ENCODE measurements around the gene ADCY1. TPM values are rescaled to one million over a fixed set of nuclear protein-coding genes. Genes with fewer than 3 reads are reported as not detected.

ADCY1 gene
- total and polyA plus RNA-seq, 7 experiments from 2014 or later: 0.01 to 5.1 (median 0.01) TPM; not detected in 4

DNA sequence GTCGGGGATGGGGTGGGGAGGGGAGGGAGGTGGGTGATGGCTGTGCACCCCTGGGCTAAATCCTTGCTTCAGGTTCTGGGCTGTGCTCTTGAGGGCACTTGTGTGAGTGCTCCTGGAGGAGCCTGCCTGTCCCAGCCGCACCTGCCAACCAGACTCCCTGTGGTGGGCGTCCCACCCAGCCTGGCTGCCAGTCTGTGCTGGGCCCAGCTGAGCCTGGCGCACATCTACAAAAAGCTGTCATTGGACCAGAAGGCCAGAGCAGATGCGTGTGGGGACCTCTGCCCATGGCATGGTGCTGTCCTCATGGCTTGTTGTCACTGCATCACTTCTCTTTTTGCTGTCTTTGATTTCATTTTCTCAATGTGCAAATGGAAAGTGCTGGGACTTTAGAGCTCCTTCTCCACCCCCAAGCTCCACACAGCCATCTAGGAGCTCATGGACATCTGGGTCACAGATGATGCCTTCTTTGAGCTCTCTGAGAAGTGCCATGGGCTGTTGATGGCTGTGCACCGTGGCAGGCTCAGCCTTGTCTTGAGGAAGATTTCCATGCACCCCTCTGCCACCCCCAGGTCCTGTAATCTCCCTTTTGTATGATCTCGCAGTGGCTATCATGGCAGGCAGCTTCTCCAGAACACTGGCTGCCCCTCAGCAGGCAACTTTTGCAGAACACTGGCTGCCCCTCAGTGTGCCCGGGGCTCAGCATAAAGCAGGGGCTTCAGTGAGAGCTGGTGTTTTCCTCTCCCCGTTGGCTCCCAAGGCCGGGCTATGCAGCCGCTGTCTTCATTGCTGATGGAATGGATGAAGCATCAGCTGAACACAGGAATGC lies 83.9 kb downstream of the ADCY1 start:
- peaks cover 0 to 5% (median 0%) of the 10 kb centered on the region in 5 donors for H3K27me3 Mint-ChIP-seq
- H3K4me3 Mint-ChIP-seq: no peak overlapping the region
- intact Hi-C loops (cut with micrococcal nuclease): no loop called here

DNA sequence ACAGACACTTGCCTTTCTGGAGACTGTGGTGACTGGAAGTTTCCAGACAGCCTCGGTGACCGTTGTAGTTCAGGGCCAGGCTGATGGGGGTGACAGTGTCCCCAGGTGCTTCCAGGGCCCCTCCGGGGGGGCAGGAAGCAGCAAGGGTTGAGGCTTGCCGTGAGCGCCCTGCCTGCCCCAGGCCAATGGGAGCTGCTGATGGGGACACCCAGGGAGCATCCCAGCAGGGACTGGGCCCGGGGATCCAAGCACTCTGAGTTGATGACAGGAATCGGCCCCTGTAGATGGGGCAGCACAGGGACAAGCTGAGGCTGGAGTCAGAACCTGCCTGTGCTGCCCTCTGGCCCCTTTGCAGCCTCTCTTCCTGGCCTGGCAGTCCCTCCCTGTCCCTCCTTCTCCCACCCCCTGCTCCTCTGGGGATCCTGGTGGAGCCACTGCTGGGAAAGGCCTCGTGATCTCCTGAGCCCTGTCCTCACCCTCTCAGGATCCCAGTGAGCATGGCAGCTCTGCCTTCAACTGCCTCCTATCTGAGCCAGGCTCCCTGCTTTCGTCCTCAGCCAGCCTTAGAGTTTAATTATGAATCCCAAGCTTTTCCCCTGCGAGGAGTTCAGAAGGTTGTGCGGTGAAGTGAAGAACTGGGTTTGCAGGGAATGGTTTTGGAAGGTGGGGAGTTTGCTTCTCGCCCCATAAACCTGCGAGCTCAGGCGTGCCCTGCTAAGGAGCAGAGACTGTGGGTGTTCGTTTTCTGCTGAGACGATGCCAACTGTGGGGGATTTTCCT lies 84.7 kb downstream of the ADCY1 start:
- Mint-ChIP-seq H3K27me3 (peaks cover 0 to 5% (median 0%) of the 10 kb centered on the region in 5 donors), H3K36me3 (no peaks in the 10 kb centered on the region), H3K4me1 (peaks cover 0 to 2% (median 0%) of the 10 kb centered on the region in 7 donors), H3K4me3 (no peak overlapping the region), H3K9me3 (peaks cover 0 to 3% (median 0%) of the 10 kb centered on the region in 11 donors), H3K27ac (no peak overlapping the region)
- DNase-seq (no peak), ATAC-seq (no peak)
- no peaks in the 10 kb centered on the region for H3K4me1 ChIP-seq (ENCODE audit: control insufficient read depth in 2 of 2, insufficient read depth in 2 of 2, low read length in 2 of 2)
- H3K27me3 ChIP-seq (ENCODE audit: control insufficient read depth in 2 of 2, insufficient read depth in 2 of 2, low read length in 2 of 2): no peaks in the 10 kb centered on the region
- H3K4me3 ChIP-seq (ENCODE audit: low read length): no peak overlapping the region
- intact Hi-C loops (cut with micrococcal nuclease): no loop called here
- no peaks in the 10 kb centered on the region for H3K36me3 ChIP-seq (ENCODE audit: control insufficient read depth in 2 of 3, insufficient read depth in 3 of 3, low read length in 3 of 3)
- CTCF ChIA-PET: no interaction called here
- POLR2A ChIA-PET: no interaction called here
- no peaks in the 10 kb centered on the region for H3K9me3 ChIP-seq (ENCODE audit: control insufficient read depth in 2 of 3, low read length in 3 of 3)
- H3K27ac ChIP-seq (ENCODE audit: low read depth, low read length): no peak overlapping the region

More for the DNA sequence above, 83.9 kb downstream of the ADCY1 start:
- no peak overlapping the region for H3K27ac ChIP-seq (ENCODE audit: low read depth, low read length)
- DNase-seq (no peak), ATAC-seq (no peak)
- Mint-ChIP-seq H3K36me3 (no peaks in the 10 kb centered on the region), H3K9me3 (peaks cover 0 to under 1% (median 0%) of the 10 kb centered on the region in 11 donors), H3K4me1 (peaks cover 0 to 2% (median 0%) of the 10 kb centered on the region in 7 donors), H3K27ac (no peak overlapping the region)
- H3K4me1 ChIP-seq (ENCODE audit: control insufficient read depth in 2 of 2, insufficient read depth in 2 of 2, low read length in 2 of 2): no peaks in the 10 kb centered on the region
- H3K36me3 ChIP-seq (ENCODE audit: control insufficient read depth in 2 of 3, insufficient read depth in 3 of 3, low read length in 3 of 3): no peaks in the 10 kb centered on the region
- CTCF ChIA-PET: no interaction called here
- POLR2A ChIA-PET: no interaction called here
- H3K9me3 ChIP-seq (ENCODE audit: control insufficient read depth in 2 of 3, low read length in 3 of 3): no peaks in the 10 kb centered on the region
- no peaks in the 10 kb centered on the region for H3K27me3 ChIP-seq (ENCODE audit: control insufficient read depth in 2 of 2, insufficient read depth in 2 of 2, low read length in 2 of 2)
- H3K4me3 ChIP-seq (ENCODE audit: low read length): no peak overlapping the region

DNA sequence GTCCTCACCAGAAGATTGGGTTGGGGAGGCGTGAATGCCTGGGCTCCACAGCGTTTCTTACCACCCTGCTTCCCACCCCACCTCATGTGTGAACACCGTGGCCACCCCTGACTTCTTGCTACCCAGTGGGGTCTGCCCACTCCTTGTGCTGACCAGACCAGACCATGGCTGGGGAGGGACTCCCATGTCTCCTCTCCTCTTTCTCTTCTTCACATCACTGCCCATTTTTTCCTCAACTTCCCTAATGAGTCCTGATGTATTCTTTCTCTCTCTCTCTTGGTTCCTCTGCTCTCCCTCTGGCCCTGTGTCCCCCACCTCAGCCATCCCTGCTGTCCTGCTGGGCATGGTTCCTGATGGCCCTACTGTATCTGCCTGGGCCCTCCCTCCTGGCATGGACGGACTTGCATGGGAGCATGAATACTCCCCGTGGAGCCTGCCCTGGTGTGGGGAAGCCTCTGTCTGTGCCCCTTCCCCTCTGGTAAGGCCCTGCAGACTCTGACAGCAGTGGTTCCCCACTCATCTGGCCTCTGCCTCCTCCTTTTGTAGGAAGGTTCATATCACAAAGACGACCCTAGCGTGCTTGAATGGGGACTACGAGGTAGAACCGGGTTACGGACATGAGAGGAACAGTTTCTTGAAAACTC lies 85.5 kb downstream of the ADCY1 start:
- CTCF ChIA-PET: no interaction called here
- Histone ChIP-seq H3K27me3 (ENCODE audit: control insufficient read depth in 2 of 2, insufficient read depth in 2 of 2, low read length in 2 of 2) (no peaks in the 10 kb centered on the region), H3K27ac (ENCODE audit: low read depth, low read length) (no peak overlapping the region), H3K36me3 (ENCODE audit: control insufficient read depth in 2 of 3, insufficient read depth in 3 of 3, low read length in 3 of 3) (no peaks in the 10 kb centered on the region), H3K4me3 (ENCODE audit: low read length) (no peak overlapping the region), H3K9me3 (ENCODE audit: control insufficient read depth in 2 of 3, low read length in 3 of 3) (no peaks in the 10 kb centered on the region), H3K4me1 (ENCODE audit: control insufficient read depth in 2 of 2, insufficient read depth in 2 of 2, low read length in 2 of 2) (no peaks in the 10 kb centered on the region)
- Mint-ChIP-seq H3K4me1 (peaks cover 0 to 2% (median 0%) of the 10 kb centered on the region in 7 donors), H3K36me3 (no peaks in the 10 kb centered on the region), H3K27ac (no peak overlapping the region), H3K27me3 (peaks cover 0 to 5% (median 0%) of the 10 kb centered on the region in 5 donors), H3K9me3 (peaks cover 0 to 3% (median 0%) of the 10 kb centered on the region in 11 donors), H3K4me3 (no peak overlapping the region)
- intact Hi-C loops (cut with micrococcal nuclease): no loop called here
- POLR2A ChIA-PET: no interaction called here
- ATAC-seq (no peak), DNase-seq (no peak)

DNA sequence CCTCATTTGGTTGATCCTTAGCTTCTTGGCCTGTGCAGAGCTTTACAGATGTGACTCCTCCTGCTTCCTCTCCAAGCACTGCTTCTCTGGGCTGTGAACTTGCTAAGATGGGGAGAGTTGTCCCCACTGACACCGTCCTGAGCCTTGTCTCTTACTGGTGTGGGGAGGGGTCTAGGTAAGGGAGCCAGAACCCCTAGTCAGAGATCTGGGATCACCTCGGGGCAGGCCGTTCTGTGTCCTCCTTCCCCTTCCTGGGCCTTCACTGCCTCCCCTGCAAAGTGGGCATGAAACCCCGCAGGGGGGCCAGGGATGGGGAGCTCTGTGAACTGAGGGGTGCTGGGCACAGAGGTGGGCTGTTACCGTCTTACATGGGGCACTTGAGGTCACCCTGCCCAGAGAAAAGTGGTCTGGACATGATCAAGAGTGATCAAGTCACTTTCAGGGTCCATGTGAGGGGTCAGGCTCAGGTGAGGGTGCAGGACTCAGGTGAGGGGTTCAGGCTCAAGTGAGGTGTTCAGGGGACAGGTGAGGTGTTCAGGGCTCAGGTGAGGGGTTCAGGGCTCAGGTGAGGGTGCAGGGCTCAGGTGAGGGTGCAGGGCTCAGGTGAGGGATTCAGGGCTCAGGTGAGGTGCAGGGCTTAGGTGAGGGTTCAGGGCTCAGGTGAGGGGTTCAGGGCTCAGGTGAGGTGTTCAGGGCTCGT lies 86.2 kb downstream of the ADCY1 start:
- H3K27ac ChIP-seq (ENCODE audit: low read depth, low read length): no peak overlapping the region
- no peaks in the 10 kb centered on the region for H3K4me1 ChIP-seq (ENCODE audit: control insufficient read depth in 2 of 2, insufficient read depth in 2 of 2, low read length in 2 of 2)
- no peaks in the 10 kb centered on the region for H3K36me3 ChIP-seq (ENCODE audit: control insufficient read depth in 2 of 3, insufficient read depth in 3 of 3, low read length in 3 of 3)
- H3K9me3 ChIP-seq (ENCODE audit: control insufficient read depth in 2 of 3, low read length in 3 of 3): no peaks in the 10 kb centered on the region
- no peak for ATAC-seq
- ChIA-PET POLR2A (no interaction called here), CTCF (no interaction called here)
- Mint-ChIP-seq H3K9me3 (peaks cover 0 to 3% (median 0%) of the 10 kb centered on the region in 11 donors), H3K27me3 (peaks cover 0 to 5% (median 0%) of the 10 kb centered on the region in 5 donors), H3K36me3 (no peaks in the 10 kb centered on the region), H3K27ac (no peak overlapping the region), H3K4me3 (no peak overlapping the region), H3K4me1 (peaks cover 0 to 2% (median 0%) of the 10 kb centered on the region in 7 donors)
- H3K4me3 ChIP-seq (ENCODE audit: low read length): no peak overlapping the region
- H3K27me3 ChIP-seq (ENCODE audit: control insufficient read depth in 2 of 2, insufficient read depth in 2 of 2, low read length in 2 of 2): no peaks in the 10 kb centered on the region
- intact Hi-C loops (cut with micrococcal nuclease): no loop called here
- no peak for DNase-seq

DNA sequence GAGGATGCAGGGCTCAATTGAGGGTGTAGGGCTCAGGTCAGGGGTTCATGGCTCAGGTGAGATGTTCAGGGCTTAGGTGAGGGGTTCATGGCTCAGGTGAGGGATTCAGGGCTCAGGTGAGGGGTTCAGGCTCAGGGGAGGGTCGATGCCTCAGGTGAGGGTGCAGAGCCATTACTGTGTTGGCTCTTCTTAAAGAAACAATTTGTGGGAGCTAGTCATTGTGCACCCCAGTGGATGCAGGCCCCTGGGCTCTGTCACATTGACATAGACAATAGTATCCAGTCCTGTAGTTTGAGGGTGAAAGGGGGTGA lies 86.7 kb downstream of the ADCY1 start:
- no peak overlapping the region for H3K27ac ChIP-seq (ENCODE audit: low read depth, low read length)
- Mint-ChIP-seq H3K27me3 (peaks cover 0 to 5% (median 0%) of the 10 kb centered on the region in 5 donors), H3K4me3 (no peak overlapping the region), H3K9me3 (peaks cover 0 to 3% (median 0%) of the 10 kb centered on the region in 11 donors), H3K36me3 (no peaks in the 10 kb centered on the region), H3K27ac (no peak overlapping the region), H3K4me1 (peaks cover 0 to 2% (median 0%) of the 10 kb centered on the region in 7 donors)
- no peaks in the 10 kb centered on the region for H3K4me1 ChIP-seq (ENCODE audit: control insufficient read depth in 2 of 2, insufficient read depth in 2 of 2, low read length in 2 of 2)
- H3K36me3 ChIP-seq (ENCODE audit: control insufficient read depth in 2 of 3, insufficient read depth in 3 of 3, low read length in 3 of 3): no peaks in the 10 kb centered on the region
- intact Hi-C loops (cut with micrococcal nuclease): no loop called here
- no peak overlapping the region for H3K4me3 ChIP-seq (ENCODE audit: low read length)
- CTCF ChIA-PET: no interaction called here
- no peak for DNase-seq
- POLR2A ChIA-PET: no interaction called here
- no peaks in the 10 kb centered on the region for H3K27me3 ChIP-seq (ENCODE audit: control insufficient read depth in 2 of 2, insufficient read depth in 2 of 2, low read length in 2 of 2)
- no peak for ATAC-seq
- no peaks in the 10 kb centered on the region for H3K9me3 ChIP-seq (ENCODE audit: control insufficient read depth in 2 of 3, low read length in 3 of 3)

DNA sequence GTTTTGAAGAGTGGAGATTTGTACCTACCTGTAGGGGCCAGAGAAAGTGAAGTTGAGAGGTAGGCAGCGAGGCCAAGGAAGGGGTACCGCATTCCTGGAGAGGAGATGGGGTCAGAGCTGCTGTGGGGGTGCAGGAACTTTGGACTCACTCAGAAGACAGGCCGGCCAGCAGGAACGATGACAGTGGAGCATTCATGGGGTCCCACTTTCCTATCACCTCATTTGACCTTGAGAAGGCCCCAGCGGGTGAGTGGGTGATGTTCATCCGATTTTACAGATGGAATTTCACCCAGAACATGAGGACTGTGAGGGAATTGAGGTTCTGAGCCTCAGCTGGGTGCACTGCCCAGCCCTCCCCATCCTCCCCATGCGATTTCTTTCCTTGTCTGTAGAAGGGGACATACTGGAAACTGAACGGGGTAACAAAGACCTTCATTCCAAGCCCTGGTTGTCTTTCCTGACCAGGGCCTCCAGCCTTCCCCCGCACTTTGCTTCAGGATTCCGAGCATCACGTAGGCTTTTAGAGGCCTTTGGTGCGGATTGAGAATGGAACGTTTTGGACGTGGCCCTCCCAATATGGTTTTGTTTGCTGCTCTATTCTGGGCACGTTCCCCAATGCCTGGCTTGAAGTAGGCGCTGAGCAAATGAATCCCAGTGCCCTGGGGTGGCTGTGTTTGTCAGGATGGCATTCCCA lies 87.3 kb downstream of the ADCY1 start:
- peaks cover 0 to 5% (median 0%) of the 10 kb centered on the region in 5 donors for H3K27me3 Mint-ChIP-seq
- no peaks in the 10 kb centered on the region for H3K36me3 ChIP-seq (ENCODE audit: control insufficient read depth in 2 of 3, insufficient read depth in 3 of 3, low read length in 3 of 3)
- no peak overlapping the region for H3K4me3 Mint-ChIP-seq
- ChIA-PET CTCF (no interaction called here), POLR2A (no interaction called here)
- DNase-seq (peak in 1 of 9 donors; percentile 8), ATAC-seq (no peak)
- no peak overlapping the region for H3K27ac Mint-ChIP-seq
- H3K4me1 ChIP-seq (ENCODE audit: control insufficient read depth in 2 of 2, insufficient read depth in 2 of 2, low read length in 2 of 2): no peaks in the 10 kb centered on the region
- H3K4me1 Mint-ChIP-seq: peaks cover 0 to 2% (median 0%) of the 10 kb centered on the region in 7 donors
- peaks cover 0 to 3% (median 0%) of the 10 kb centered on the region in 11 donors for H3K9me3 Mint-ChIP-seq
- no peak overlapping the region for H3K4me3 ChIP-seq (ENCODE audit: low read length)
- no peaks in the 10 kb centered on the region for H3K9me3 ChIP-seq (ENCODE audit: control insufficient read depth in 2 of 3, low read length in 3 of 3)
- no peaks in the 10 kb centered on the region for H3K36me3 Mint-ChIP-seq
- no peaks in the 10 kb centered on the region for H3K27me3 ChIP-seq (ENCODE audit: control insufficient read depth in 2 of 2, insufficient read depth in 2 of 2, low read length in 2 of 2)
- intact Hi-C loops (cut with micrococcal nuclease): no loop called here
- H3K27ac ChIP-seq (ENCODE audit: low read depth, low read length): no peak overlapping the region
